Measurements from ENCODE around the gene AGTPBP1. TPM values are rescaled to one million over a fixed set of nuclear protein-coding genes. Genes with fewer than 3 reads are reported as not detected.

The AGTPBP1 gene
- total and polyA plus RNA-seq, 2 of the 8 experiments (the other 6 are each of a cell fraction or from before 2014, with no cell fraction given) = 13.4 to 65.2 TPM

- TF ChIP-seq EGR1 (IDR thresholded peaks at IDR 0.05; ENCODE audit: borderline replicate concordance, low read depth, low read length) (no peak), JUN (IDR thresholded peaks at IDR 0.05; ENCODE audit: low read depth, low read length) (no peak), SP4 (IDR thresholded peaks at IDR 0.05; ENCODE audit: low read length) (no peak), SAP30 (IDR thresholded peaks at IDR 0.05; ENCODE audit: insufficient read depth, insufficient replicate concordance, low read length) (no peak)
These were observed 24.5 kb downstream of the AGTPBP1 start (continued) for GRCh38 chr9:85717220-85717619.

Data from H1 (cell line).